Measurements from ENCODE around the gene VPS8.
"Not testable (repeated sequence)": the region's sequence is repeated elsewhere in the genome, so short reads cannot be mapped to it uniquely, and the experiment has no call there.

Gene VPS8

GRCh38 chr3:184927796-184928315, 115.9 kb downstream of the VPS8 start:
- no peak for DNase-seq

GRCh38 chr3:184932777-184933176, 120.8 kb downstream of the VPS8 start:
- DNase-seq = peak in 1 of 3 donors; percentile 1

- no peak for DNase-seq
Measured at GRCh38 chr3:184937611-184938010, 125.6 kb downstream of the VPS8 start.

GRCh38 chr3:184941408-184941807, 129.4 kb downstream of the VPS8 start:
- peak in 1 of 3 donors; percentile 6 for DNase-seq

- peak in 2 of 3 donors; percentile 2 to 17 for DNase-seq
Measured at GRCh38 chr3:184942735-184943134, 130.8 kb downstream of the VPS8 start.

GRCh38 chr3:184944241-184944640, 132.3 kb downstream of the VPS8 start:
- no peak for DNase-seq

- DNase-seq = no peak
Measured at GRCh38 chr3:184945886-184946625, 134.1 kb downstream of the VPS8 start.

- DNase-seq = no peak
Measured at GRCh38 chr3:184946917-184947316, 135.0 kb downstream of the VPS8 start.

- DNase-seq = no peak
Measured at GRCh38 chr3:184949251-184949965, 137.4 kb downstream of the VPS8 start.

- DNase-seq = not testable (repeated sequence)
Measured at GRCh38 chr3:184950816-184951215, 138.8 kb downstream of the VPS8 start.

GRCh38 chr3:184952671-184953070, 140.7 kb downstream of the VPS8 start:
- DNase-seq = no peak

- DNase-seq = no peak
Measured at GRCh38 chr3:184953401-184953800, 141.4 kb downstream of the VPS8 start.

- DNase-seq = peak in 1 of 3 donors; percentile 5
Measured at GRCh38 chr3:184954251-184954650, 142.3 kb downstream of the VPS8 start.

GRCh38 chr3:184954851-184955250, 142.9 kb downstream of the VPS8 start:
- not testable (repeated sequence) for DNase-seq

GRCh38 chr3:184965639-184966430, 153.9 kb downstream of the VPS8 start:
- no peak for DNase-seq

- DNase-seq = peak in 1 of 3 donors; percentile 23
Measured at GRCh38 chr3:184968115-184968514, 156.1 kb downstream of the VPS8 start.

- no peak for DNase-seq
Measured at GRCh38 chr3:184970186-184970585, 158.2 kb downstream of the VPS8 start.

GRCh38 chr3:184977796-184978195, 165.8 kb downstream of the VPS8 start:
- no peak for DNase-seq

- no peak for DNase-seq
Measured at GRCh38 chr3:184981071-184981470, 169.1 kb downstream of the VPS8 start.

GRCh38 chr3:184982076-184982475, 170.1 kb downstream of the VPS8 start:
- DNase-seq = no peak

GRCh38 chr3:184985586-184985985, 173.6 kb downstream of the VPS8 start:
- DNase-seq = no peak

- DNase-seq = peak; percentile 52 to 67 (median 58)
Measured at GRCh38 chr3:184986366-184986889, 174.5 kb downstream of the VPS8 start.

GRCh38 chr3:184993394-184993793, 181.4 kb downstream of the VPS8 start:
- DNase-seq = no peak
